ENCODE data around the gene MSMP. TPM values are rescaled to one million over a fixed set of nuclear protein-coding genes. Genes with fewer than 3 reads are reported as not detected.
A peak's percentile ranks its signal among the peaks of the same experiment; 100 is the strongest.

The MSMP gene
- total and polyA plus RNA-seq, 9 of the 15 experiments (the other 6 are each of a cell fraction or from before 2014, with no cell fraction given): 0.60 TPM; not detected in 8

DNA sequence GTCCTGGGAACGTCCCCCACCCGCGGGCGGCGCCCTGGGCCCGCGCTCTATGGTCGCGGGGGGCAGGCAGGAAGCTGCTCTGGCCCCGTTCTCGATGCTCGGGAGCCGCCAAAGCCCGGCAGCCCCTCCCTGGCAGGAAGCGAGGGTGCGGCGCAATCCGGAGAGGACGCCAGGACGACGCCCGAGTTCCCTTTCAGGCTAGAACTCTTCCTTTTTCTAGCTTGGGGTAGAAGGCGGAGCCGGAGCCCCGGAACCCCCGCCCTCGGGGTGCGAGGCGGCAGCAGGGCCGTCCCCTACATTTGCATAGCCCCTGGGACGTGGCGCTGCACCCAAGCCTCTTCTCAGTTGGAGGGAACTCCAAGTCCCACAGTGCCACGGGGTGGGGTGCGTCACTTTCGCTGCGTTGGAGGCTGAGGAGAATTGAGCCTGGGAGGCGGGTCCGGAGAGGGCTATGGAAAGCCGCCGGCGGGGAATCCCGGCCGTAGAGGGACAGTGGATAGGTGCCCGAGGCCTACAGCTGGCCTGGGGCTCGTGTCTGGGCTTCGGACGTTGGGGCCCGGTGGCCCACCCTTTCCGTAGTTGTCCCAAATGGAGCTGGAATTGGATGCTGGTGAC, 21.8 kb downstream of the MSMP start, which contains the start of the genes CREB3 and TLN1 (continued):
- no peak for TF ChIP-seq KDM2B (CRISPR knock-in tag; IDR thresholded peaks at IDR 0.05)
- TF ChIP-seq, protein P1, sequence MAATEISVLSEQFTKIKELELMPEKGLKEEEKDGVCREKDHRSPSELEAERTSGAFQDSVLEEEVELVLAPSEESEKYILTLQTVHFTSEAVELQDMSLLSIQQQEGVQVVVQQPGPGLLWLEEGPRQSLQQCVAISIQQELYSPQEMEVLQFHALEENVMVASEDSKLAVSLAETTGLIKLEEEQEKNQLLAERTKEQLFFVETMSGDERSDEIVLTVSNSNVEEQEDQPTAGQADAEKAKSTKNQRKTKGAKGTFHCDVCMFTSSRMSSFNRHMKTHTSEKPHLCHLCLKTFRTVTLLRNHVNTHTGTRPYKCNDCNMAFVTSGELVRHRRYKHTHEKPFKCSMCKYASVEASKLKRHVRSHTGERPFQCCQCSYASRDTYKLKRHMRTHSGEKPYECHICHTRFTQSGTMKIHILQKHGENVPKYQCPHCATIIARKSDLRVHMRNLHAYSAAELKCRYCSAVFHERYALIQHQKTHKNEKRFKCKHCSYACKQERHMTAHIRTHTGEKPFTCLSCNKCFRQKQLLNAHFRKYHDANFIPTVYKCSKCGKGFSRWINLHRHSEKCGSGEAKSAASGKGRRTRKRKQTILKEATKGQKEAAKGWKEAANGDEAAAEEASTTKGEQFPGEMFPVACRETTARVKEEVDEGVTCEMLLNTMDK (IDR thresholded peaks at IDR 0.05; ENCODE audit: borderline replicate concordance, insufficient read depth, low read depth, low read length, poor library complexity, severe bottlenecking): peak; percentile 88
- TF ChIP-seq ZNF134 (CRISPR knock-in tag; conservative IDR thresholded peaks at IDR 0.05): no peak
- TF ChIP-seq ZNF583 (CRISPR knock-in tag; IDR thresholded peaks at IDR 0.05): no peak
- no peak for TF ChIP-seq ZEB2 (IDR thresholded peaks at IDR 0.05)
- TF ChIP-seq PURB (CRISPR knock-in tag; IDR thresholded peaks at IDR 0.05; ENCODE audit: low read depth): no peak
- TF ChIP-seq ZNF197 (CRISPR knock-in tag; IDR thresholded peaks at IDR 0.05; ENCODE audit: low read depth): no peak
- TF ChIP-seq HNRNPH1 (optimal IDR thresholded peaks at IDR 0.05; ENCODE audit: low read depth, low read length): no peak
- no peak for TF ChIP-seq IRF1 (CRISPR knock-in tag; IDR thresholded peaks at IDR 0.05; ENCODE audit: borderline replicate concordance)
- TF ChIP-seq, protein P2, sequence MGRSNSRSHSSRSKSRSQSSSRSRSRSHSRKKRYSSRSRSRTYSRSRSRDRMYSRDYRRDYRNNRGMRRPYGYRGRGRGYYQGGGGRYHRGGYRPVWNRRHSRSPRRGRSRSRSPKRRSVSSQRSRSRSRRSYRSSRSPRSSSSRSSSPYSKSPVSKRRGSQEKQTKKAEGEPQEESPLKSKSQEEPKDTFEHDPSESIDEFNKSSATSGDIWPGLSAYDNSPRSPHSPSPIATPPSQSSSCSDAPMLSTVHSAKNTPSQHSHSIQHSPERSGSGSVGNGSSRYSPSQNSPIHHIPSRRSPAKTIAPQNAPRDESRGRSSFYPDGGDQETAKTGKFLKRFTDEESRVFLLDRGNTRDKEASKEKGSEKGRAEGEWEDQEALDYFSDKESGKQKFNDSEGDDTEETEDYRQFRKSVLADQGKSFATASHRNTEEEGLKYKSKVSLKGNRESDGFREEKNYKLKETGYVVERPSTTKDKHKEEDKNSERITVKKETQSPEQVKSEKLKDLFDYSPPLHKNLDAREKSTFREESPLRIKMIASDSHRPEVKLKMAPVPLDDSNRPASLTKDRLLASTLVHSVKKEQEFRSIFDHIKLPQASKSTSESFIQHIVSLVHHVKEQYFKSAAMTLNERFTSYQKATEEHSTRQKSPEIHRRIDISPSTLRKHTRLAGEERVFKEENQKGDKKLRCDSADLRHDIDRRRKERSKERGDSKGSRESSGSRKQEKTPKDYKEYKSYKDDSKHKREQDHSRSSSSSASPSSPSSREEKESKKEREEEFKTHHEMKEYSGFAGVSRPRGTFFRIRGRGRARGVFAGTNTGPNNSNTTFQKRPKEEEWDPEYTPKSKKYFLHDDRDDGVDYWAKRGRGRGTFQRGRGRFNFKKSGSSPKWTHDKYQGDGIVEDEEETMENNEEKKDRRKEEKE (IDR thresholded peaks at IDR 0.05; ENCODE audit: borderline replicate concordance in 1 of 2, control insufficient read depth in 1 of 2, low read depth in 2 of 2, low read length in 1 of 2): no peak
- peak; percentile 99 for TF ChIP-seq GABPA (tag; conservative IDR thresholded peaks at IDR 0.05; ENCODE audit: low read depth)
- no peak for TF ChIP-seq NR2F6 (CRISPR knock-in tag; IDR thresholded peaks at IDR 0.05)
- peak; percentile 92 for TF ChIP-seq ELF1 (tag; IDR thresholded peaks at IDR 0.05)
- TF ChIP-seq PTRF (tag; IDR thresholded peaks at IDR 0.05): no peak
- TF ChIP-seq KAT7 (CRISPR knock-in tag; IDR thresholded peaks at IDR 0.05; ENCODE audit: borderline replicate concordance): no peak; the same call in 1 of the 2 replicates
- 0 out of 2 replicates have a peak, but pooled peaks have one; percentile 24 for TF ChIP-seq FOXP1 (CRISPR knock-in tag; IDR thresholded peaks at IDR 0.05)
- no peak for TF ChIP-seq KLF6 (CRISPR knock-in tag; IDR thresholded peaks at IDR 0.05; ENCODE audit: borderline replicate concordance)
- TF ChIP-seq KAT8 (IDR thresholded peaks at IDR 0.05; ENCODE audit: low read depth): no peak
- TF ChIP-seq RNF2 (IDR thresholded peaks at IDR 0.05): peak; percentile 61; the same call in 1 of the 2 replicates
- TF ChIP-seq, protein P3, sequence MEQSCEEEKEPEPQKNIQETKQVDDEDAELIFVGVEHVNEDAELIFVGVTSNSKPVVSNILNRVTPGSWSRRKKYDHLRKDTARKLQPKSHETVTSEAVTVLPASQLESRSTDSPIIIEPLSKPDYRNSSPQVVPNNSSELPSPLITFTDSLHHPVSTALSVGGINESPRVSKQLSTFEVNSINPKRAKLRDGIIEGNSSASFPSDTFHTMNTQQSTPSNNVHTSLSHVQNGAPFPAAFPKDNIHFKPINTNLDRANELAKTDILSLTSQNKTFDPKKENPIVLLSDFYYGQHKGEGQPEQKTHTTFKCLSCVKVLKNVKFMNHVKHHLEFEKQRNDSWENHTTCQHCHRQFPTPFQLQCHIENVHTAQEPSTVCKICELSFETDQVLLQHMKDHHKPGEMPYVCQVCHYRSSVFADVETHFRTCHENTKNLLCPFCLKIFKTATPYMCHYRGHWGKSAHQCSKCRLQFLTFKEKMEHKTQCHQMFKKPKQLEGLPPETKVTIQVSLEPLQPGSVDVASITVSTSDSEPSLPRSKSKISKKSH (CRISPR knock-in tag; IDR thresholded peaks at IDR 0.05): no peak
- no peak for TF ChIP-seq KDM1A (IDR thresholded peaks at IDR 0.05)
- peak; percentile 38 for TF ChIP-seq KDM5B (IDR thresholded peaks at IDR 0.05; ENCODE audit: insufficient replicate concordance, low read depth, low read length)

Measured in K562 (cell line).